Measurements from ENCODE around the gene UNC119. TPM values are rescaled to one million over a fixed set of nuclear protein-coding genes. Genes with fewer than 3 reads are reported as not detected.

The UNC119 gene
- total RNA-seq, 1 donor from 2014 or later: 61.4 TPM

- Histone ChIP-seq H3K9me3 (ENCODE audit: low read depth) (no peaks in the 10 kb centered on the region), H3K4me2 (no peak overlapping the region), H3K9ac (no peak overlapping the region), H3F3A (ENCODE audit: low read depth) (no peaks in the 10 kb centered on the region), H4K20me1 (ENCODE audit: low read depth) (no peaks in the 10 kb centered on the region), H3K36me3 (no peaks in the 10 kb centered on the region), H3K79me2 (ENCODE audit: low read depth) (no peaks in the 10 kb centered on the region), H3K27ac (no peak overlapping the region), H2AFZ (replicated peaks) (no peak overlapping the region), H3K4me1 (peaks cover 10% of the 10 kb centered on the region), H3K4me3 (no peak overlapping the region), H3K27me3 (no peaks in the 10 kb centered on the region)
- H3K4me3 Mint-ChIP-seq: no peak overlapping the region
- H3K36me3 Mint-ChIP-seq: no peaks in the 10 kb centered on the region
- peaks cover 10% of the 10 kb centered on the region for H3K27me3 Mint-ChIP-seq (ENCODE audit: insufficient read depth, low read depth)
- TF ChIP-seq EZH2 (IDR thresholded peaks at IDR 0.05) (no peak), CTCF (IDR thresholded peaks at IDR 0.05) (no peak), EZH2phosphoT487 (IDR thresholded peaks at IDR 0.05) (no peak)
- no peaks in the 10 kb centered on the region for H3K9me3 Mint-ChIP-seq
- peak overlapping the region; percentile 20 for H3K27ac Mint-ChIP-seq
- no peak for DNase-seq (ENCODE audit: low spot score)
- peaks cover 12% of the 10 kb centered on the region for H3K4me1 Mint-ChIP-seq
Measured at GRCh38 chr17:28499684-28500357, 52.6 kb downstream of the UNC119 start.

- Histone ChIP-seq H4K20me1 (ENCODE audit: low read depth) (no peaks in the 10 kb centered on the region), H3K27me3 (no peaks in the 10 kb centered on the region), H3K4me1 (peaks cover 10% of the 10 kb centered on the region), H3K4me2 (no peak overlapping the region), H3F3A (ENCODE audit: low read depth) (no peaks in the 10 kb centered on the region), H3K9me3 (ENCODE audit: low read depth) (no peaks in the 10 kb centered on the region), H3K27ac (no peak overlapping the region), H3K9ac (no peak overlapping the region), H3K4me3 (no peak overlapping the region), H3K36me3 (no peaks in the 10 kb centered on the region), H2AFZ (replicated peaks) (no peak overlapping the region), H3K79me2 (ENCODE audit: low read depth) (no peaks in the 10 kb centered on the region)
- H3K36me3 Mint-ChIP-seq: no peaks in the 10 kb centered on the region
- H3K27ac Mint-ChIP-seq: no peak overlapping the region
- H3K9me3 Mint-ChIP-seq: no peaks in the 10 kb centered on the region
- DNase-seq (ENCODE audit: low spot score): no peak
- TF ChIP-seq EZH2 (IDR thresholded peaks at IDR 0.05) (no peak), CTCF (IDR thresholded peaks at IDR 0.05) (no peak), EZH2phosphoT487 (IDR thresholded peaks at IDR 0.05) (no peak)
- no peak overlapping the region for H3K4me3 Mint-ChIP-seq
- H3K4me1 Mint-ChIP-seq: peaks cover 13% of the 10 kb centered on the region
- peaks cover 10% of the 10 kb centered on the region for H3K27me3 Mint-ChIP-seq (ENCODE audit: insufficient read depth, low read depth)
Measured at GRCh38 chr17:28499364-28499664, 53.1 kb downstream of the UNC119 start.

- Histone ChIP-seq H3K79me2 (ENCODE audit: low read depth) (no peaks in the 10 kb centered on the region), H3K4me1 (peaks cover 10% of the 10 kb centered on the region), H3K9me3 (ENCODE audit: low read depth) (no peaks in the 10 kb centered on the region), H3K27ac (no peak overlapping the region), H3F3A (ENCODE audit: low read depth) (no peaks in the 10 kb centered on the region), H3K9ac (no peak overlapping the region), H3K4me3 (no peak overlapping the region), H3K27me3 (no peaks in the 10 kb centered on the region), H3K4me2 (no peak overlapping the region), H2AFZ (replicated peaks) (no peak overlapping the region), H3K36me3 (no peaks in the 10 kb centered on the region), H4K20me1 (ENCODE audit: low read depth) (no peaks in the 10 kb centered on the region)
- no peaks in the 10 kb centered on the region for H3K36me3 Mint-ChIP-seq
- no peak overlapping the region for H3K27ac Mint-ChIP-seq
- peaks cover 13% of the 10 kb centered on the region for H3K4me1 Mint-ChIP-seq
- no peak overlapping the region for H3K4me3 Mint-ChIP-seq
- no peak for TF ChIP-seq EZH2 (IDR thresholded peaks at IDR 0.05)
- no peak for DNase-seq (ENCODE audit: low spot score)
- no peaks in the 10 kb centered on the region for H3K9me3 Mint-ChIP-seq
- H3K27me3 Mint-ChIP-seq (ENCODE audit: insufficient read depth, low read depth): peaks cover 10% of the 10 kb centered on the region
Measured at GRCh38 chr17:28498652-28499363, 53.6 kb downstream of the UNC119 start.

- Histone ChIP-seq H3K4me2 (no peak overlapping the region), H3K79me2 (ENCODE audit: low read depth) (no peaks in the 10 kb centered on the region), H3K27ac (no peak overlapping the region), H2AFZ (replicated peaks) (peak overlapping the region; percentile 17), H3K9ac (peak overlapping the region; percentile 32), H3K4me3 (no peak overlapping the region), H3K27me3 (no peaks in the 10 kb centered on the region), H3K36me3 (no peaks in the 10 kb centered on the region), H3K9me3 (ENCODE audit: low read depth) (no peaks in the 10 kb centered on the region), H3F3A (ENCODE audit: low read depth) (no peaks in the 10 kb centered on the region), H4K20me1 (ENCODE audit: low read depth) (no peaks in the 10 kb centered on the region), H3K4me1 (peaks cover 10% of the 10 kb centered on the region)
- no peak for DNase-seq (ENCODE audit: low spot score)
- Mint-ChIP-seq H3K9me3 (no peaks in the 10 kb centered on the region), H3K27me3 (ENCODE audit: insufficient read depth, low read depth) (peaks cover 10% of the 10 kb centered on the region), H3K4me1 (peaks cover 15% of the 10 kb centered on the region), H3K27ac (no peak overlapping the region), H3K4me3 (no peak overlapping the region), H3K36me3 (no peaks in the 10 kb centered on the region)
- TF ChIP-seq EZH2 (IDR thresholded peaks at IDR 0.05) (no peak), CTCF (IDR thresholded peaks at IDR 0.05) (no peak), EZH2phosphoT487 (IDR thresholded peaks at IDR 0.05) (no peak)
Measured at GRCh38 chr17:28497931-28498330, 54.5 kb downstream of the UNC119 start.

Measured in neural progenitor cell (in vitro differentiated cells).